OCI-LY3 (cell line): Measurements from ENCODE around the gene CYP2C8.
"Not testable (repeated sequence)": the region's sequence is repeated elsewhere in the genome, so short reads cannot be mapped to it uniquely, and the experiment has no call there.

Experiments used
- EZH2phosphoT487 ChIP-seq: fragments of 200-600 bp; shearing (Covaris generic); IDR thresholded peaks from 2 replicates; pipeline ENCODE4 v1.6.1; 2018; ENCODE audit warnings: antibody characterized with exemption, mixed run types, low read depth
- TF ChIP-seq, protein P1 (sequence below): fragments of 200-600, 300-600 bp; sonication (generic); IDR thresholded peaks from 2 replicates; pipeline ENCODE4 v1.5.1; 2014; ENCODE audit warnings: antibody characterized with exemption, low read length, low read depth

DNA sequence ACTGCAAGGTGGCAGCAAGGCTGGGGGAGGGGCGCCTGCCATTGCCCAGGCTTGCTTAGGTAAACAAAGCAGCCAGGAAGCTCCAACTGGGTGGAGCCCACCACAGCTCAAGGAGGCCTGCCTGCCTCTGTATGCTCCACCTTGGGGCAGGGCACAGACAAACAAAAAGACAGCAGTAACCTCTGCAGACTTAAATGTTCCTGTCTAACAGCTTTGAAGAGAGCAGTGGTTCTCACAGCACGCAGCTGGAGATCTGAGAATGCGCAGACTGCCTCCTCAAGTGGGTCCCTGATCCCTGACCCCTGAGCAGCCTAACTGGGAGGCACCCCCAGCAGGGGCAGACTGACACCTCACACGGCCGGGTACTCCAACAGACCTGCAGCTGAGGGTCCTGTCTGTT is 10.3 kb upstream of the CYP2C8 start:
- TF ChIP-seq, protein P1, sequence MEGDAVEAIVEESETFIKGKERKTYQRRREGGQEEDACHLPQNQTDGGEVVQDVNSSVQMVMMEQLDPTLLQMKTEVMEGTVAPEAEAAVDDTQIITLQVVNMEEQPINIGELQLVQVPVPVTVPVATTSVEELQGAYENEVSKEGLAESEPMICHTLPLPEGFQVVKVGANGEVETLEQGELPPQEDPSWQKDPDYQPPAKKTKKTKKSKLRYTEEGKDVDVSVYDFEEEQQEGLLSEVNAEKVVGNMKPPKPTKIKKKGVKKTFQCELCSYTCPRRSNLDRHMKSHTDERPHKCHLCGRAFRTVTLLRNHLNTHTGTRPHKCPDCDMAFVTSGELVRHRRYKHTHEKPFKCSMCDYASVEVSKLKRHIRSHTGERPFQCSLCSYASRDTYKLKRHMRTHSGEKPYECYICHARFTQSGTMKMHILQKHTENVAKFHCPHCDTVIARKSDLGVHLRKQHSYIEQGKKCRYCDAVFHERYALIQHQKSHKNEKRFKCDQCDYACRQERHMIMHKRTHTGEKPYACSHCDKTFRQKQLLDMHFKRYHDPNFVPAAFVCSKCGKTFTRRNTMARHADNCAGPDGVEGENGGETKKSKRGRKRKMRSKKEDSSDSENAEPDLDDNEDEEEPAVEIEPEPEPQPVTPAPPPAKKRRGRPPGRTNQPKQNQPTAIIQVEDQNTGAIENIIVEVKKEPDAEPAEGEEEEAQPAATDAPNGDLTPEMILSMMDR: not testable (repeated sequence)
- TF ChIP-seq EZH2phosphoT487: not testable (repeated sequence)
